DOHH2 (cell line): ENCODE measurements around the gene GTSF1L.

ENCODE experiments used
- CTCF ChIP-seq: fragments of 200-600 bp; sonication (generic); IDR thresholded peaks from one replicate; pipeline ENCODE4 v1.5.1; 2014; ENCODE audit warnings: antibody characterized with exemption, mild to moderate bottlenecking, low read depth, low read length; ENCODE audit not compliant: poor library complexity, severe bottlenecking
- EZH2phosphoT487 ChIP-seq: fragments of 200-600 bp; sonication (generic); IDR thresholded peaks from 2 replicates; pipeline ENCODE4 v1.6.1; 2017; ENCODE audit warnings: borderline replicate concordance, mild to moderate bottlenecking, antibody characterized with exemption, low read length, moderate library complexity, mixed read lengths

DNA sequence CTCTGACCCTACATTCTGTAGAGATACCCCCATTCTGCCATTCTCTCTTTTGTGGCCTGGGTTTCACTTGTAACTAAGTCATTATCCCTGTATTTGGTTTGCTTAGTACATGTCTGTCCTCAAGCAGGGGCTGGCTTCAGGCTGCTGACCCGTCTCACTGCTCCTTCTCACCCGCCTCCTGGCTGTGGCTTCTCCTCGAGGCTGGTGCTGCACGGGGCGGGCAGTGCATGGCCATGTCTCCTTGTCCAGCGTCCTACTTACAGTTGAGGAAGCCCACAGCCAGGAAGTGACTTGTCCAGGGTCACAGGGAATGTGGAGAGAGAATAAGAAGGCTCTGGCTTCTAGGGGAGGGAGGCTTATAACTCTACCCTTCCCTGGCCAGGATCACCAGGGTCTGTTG, 11.3 kb downstream of the GTSF1L start:
- TF ChIP-seq CTCF (no peak), EZH2phosphoT487 (no peak)
